ENCODE data around the gene KRTAP3-3. TPM values are rescaled to one million over a fixed set of nuclear protein-coding genes. Genes with fewer than 3 reads are reported as not detected.

KRTAP3-3 gene
- not detected in 2 replicates for total RNA-seq (2021; fragmentation: NEBNext Ultra II Directional; extraction: Animal tissue kit (Norgen Biotek cat#: 25700))
- not detected in 2 replicates for polyA plus RNA-seq (2011; rRNA removed)
- not detected for polyA plus RNA-seq (2011; cell fraction: cytosol; rRNA removed)
- polyA plus RNA-seq (2011; cell fraction: nucleus; rRNA removed), result not detected
- not detected in 4 replicates for polyA plus RNA-seq (2012, experiment 1 of 2)
- not detected for polyA plus RNA-seq (2012, experiment 2 of 2)
- not detected for polyA plus RNA-seq (2013, experiment 1 of 2)
- not detected for polyA plus RNA-seq (2013, experiment 2 of 2)
- polyA minus RNA-seq (2011; rRNA and poly(A)+ RNA removed), result not detected in 2 replicates
- not detected for polyA minus RNA-seq (2011; cell fraction: cytosol; rRNA and poly(A)+ RNA removed)
- polyA minus RNA-seq (2011; cell fraction: nucleus; rRNA and poly(A)+ RNA removed), result not detected
- long read RNA-seq, experiment 1, result 0 reads
- long read RNA-seq, experiment 2, result 0 reads

GRCh38 chr17:40993839-40994238, at the start of gene KRTAP3-3:
Gene KRTAP3-3 (minus strand): TSS chr17:40994164. CDS start chr17:40994097, 67 bp downstream.
- H3K14ac ChIP-seq (ENCODE audit: insufficient read length), result no peak within 1 kb of the TSS
- 83% methylated on average over 4 of the region's 4 CpGs; no CpG with 5 or more reads in 1 of the 2 experiments for WGBS, 2 experiments (ENCODE audit: extremely low coverage in 1 of 2, insufficient coverage in 1 of 2, insufficient read length in 1 of 2, insufficient replicate concordance in 2 of 2, low coverage in 1 of 2, low lambda C conversion rate in 2 of 2, missing lambda C conversion rate in 1 of 2)
- no peak within 1 kb of the TSS for H3K4me3 ChIP-seq (ENCODE audit: extremely low read depth in 1 of 4, insufficient read depth in 2 of 4, low read depth in 3 of 4, low read length in 4 of 4)
- H3K27ac ChIP-seq (ENCODE audit: low read depth, low read length), result no peak within 1 kb of the TSS
- H3K36me3 ChIP-seq (ENCODE audit: control insufficient read depth in 2 of 4, insufficient read depth in 4 of 4, low read length in 3 of 4), result no peaks in the 10 kb centered on the region
- no peak within 1 kb of the TSS for H2AK5ac ChIP-seq (ENCODE audit: low read depth, low read length)
- no peaks in the 10 kb centered on the region for H4K20me1 ChIP-seq (replicated peaks in 1 of 2; ENCODE audit: control insufficient read depth in 1 of 2, insufficient read depth in 2 of 2, low read length in 2 of 2)
- H3K23me2 ChIP-seq (ENCODE audit: low read depth, low read length), result no peaks in the 10 kb centered on the region
- no peak within 1 kb of the TSS for H2BK12ac ChIP-seq (ENCODE audit: low read depth, low read length)
- H3K9ac ChIP-seq (replicated peaks in 1 of 4; ENCODE audit: extremely low read depth in 1 of 4, low read depth in 3 of 4, low read length in 3 of 4), result no peak within 1 kb of the TSS; a peak in 1 of 7 replicates
- no peak within 1 kb of the TSS for H3K23ac ChIP-seq (ENCODE audit: insufficient read length)
- H4K91ac ChIP-seq (replicated peaks; ENCODE audit: insufficient read length, low read length), result no peak within 1 kb of the TSS
- POLR2A ChIA-PET (ENCODE audit: partially characterized antibody), result no interaction called here
- H2BK20ac ChIP-seq (ENCODE audit: low read length), result no peak within 1 kb of the TSS
- H3K9me3 ChIP-seq (ENCODE audit: insufficient read depth in 2 of 2, low read depth in 1 of 2, low read length in 1 of 2), result no peaks in the 10 kb centered on the region
- no peak within 1 kb of the TSS for H4K8ac ChIP-seq (ENCODE audit: extremely low read depth, insufficient read depth, low read length)
- CTCF ChIA-PET (ENCODE audit: partially characterized antibody), result no interaction called here
- no peaks in the 10 kb centered on the region for H3K27me3 ChIP-seq (replicated peaks in 1 of 4; ENCODE audit: control insufficient read depth in 3 of 4, extremely low read depth in 1 of 4, insufficient read depth in 3 of 4, low read length in 3 of 4)
- no peaks in the 10 kb centered on the region for H3K79me2 ChIP-seq (ENCODE audit: control insufficient read depth in 1 of 2, insufficient read depth in 2 of 2, low read length in 2 of 2)
- H2BK5ac ChIP-seq (ENCODE audit: low read depth, low read length), result no peak within 1 kb of the TSS
- no peak within 1 kb of the TSS for H4K5ac ChIP-seq (ENCODE audit: insufficient read length, low read depth, low read length)
- no peak within 1 kb of the TSS for H3K4me2 ChIP-seq (ENCODE audit: insufficient read depth in 1 of 2, low read depth in 2 of 2, low read length in 2 of 2)
- H3K4ac ChIP-seq (replicated peaks; ENCODE audit: insufficient read length, low read depth, low read length), result no peak within 1 kb of the TSS
- peaks cover 0 to 2% (median 0%) of the 10 kb centered on the region in 4 experiments; a peak in 2 of 7 replicates for H3K4me1 ChIP-seq (replicated peaks in 1 of 4; ENCODE audit: control insufficient read depth in 3 of 4, insufficient read depth in 4 of 4, low read length in 3 of 4)
- no peak within 1 kb of the TSS for H2BK120ac ChIP-seq (replicated peaks; ENCODE audit: low read depth, low read length)
- no peaks in the 10 kb centered on the region for H3K79me1 ChIP-seq (ENCODE audit: low read depth, low read length)
- no peak within 1 kb of the TSS for H3K56ac ChIP-seq (replicated peaks; ENCODE audit: insufficient read length, low read depth, low read length)
- no peak within 1 kb of the TSS for H3K18ac ChIP-seq (ENCODE audit: extremely low read depth, low read length)
- TF ChIP-seq KDM5A (IDR thresholded peaks at IDR 0.05; ENCODE audit: low read length) (no peak), SIN3A (conservative IDR thresholded peaks at IDR 0.05 in 1 of 2, IDR thresholded peaks at IDR 0.05 in 1 of 2; ENCODE audit: low read depth in 1 of 2, low read length in 2 of 2) (no peak), TCF12 (IDR thresholded peaks at IDR 0.05; ENCODE audit: low read depth, low read length) (no peak)
- DNase-seq (ENCODE audit: low read depth in 1 of 2, low spot score in 2 of 2) (no peak), FAIRE-seq (no peak)
- 0 out of 2 replicates have a peak within 1 kb of the TSS, but pooled peaks have one; percentile 41 for H2AFZ ChIP-seq (ENCODE audit: low read length)
- no peak within 1 kb of the TSS for H2BK15ac ChIP-seq (ENCODE audit: low read length)
